OCI-LY3 (cell line): ENCODE measurements around the gene FTH1.

Source experiments
- H2AFZ ChIP-seq: fragments of 200-600, 300-600 bp; shearing (Covaris generic); 2 replicates; pipeline ENCODE4 v1.6.0; 2014; ENCODE audit warnings: antibody characterized with exemption, low read depth, low read length
- H3K27ac ChIP-seq: fragments of 200-600, 300-600 bp; sonication (generic); 2 replicates; pipeline ENCODE4 v1.5.1; 2014; ENCODE audit warnings: mild to moderate bottlenecking, low read length, moderate library complexity, mixed read lengths
- H3K27me3 ChIP-seq: fragments of 200-600, 300-600 bp; sonication (generic); 2 replicates; pipeline ENCODE4 v1.6.1; 2014; ENCODE audit warnings: low read depth, low read length, mixed read lengths
- H3K36me3 ChIP-seq: fragments of 200-600, 300-600 bp; sonication (generic); replicated peaks from 2 replicates; pipeline ENCODE3; 2014; ENCODE audit warnings: low read depth, low read length, mixed read lengths
- H3K4me1 ChIP-seq: fragments of 300-600, 200-600 bp; sonication (generic); 2 replicates; pipeline ENCODE4 v1.6.1; 2014; ENCODE audit warnings: low read length, mixed read lengths
- H3K4me2 ChIP-seq: fragments of 200-600, 300-600 bp; sonication (generic); 2 replicates; pipeline ENCODE4 v1.6.1; 2014; ENCODE audit warnings: low read length, mixed read lengths
- H3K4me3 ChIP-seq: fragments of 300-600, 200-600 bp; sonication (generic); 2 replicates; pipeline ENCODE4 v1.5.1; 2014; ENCODE audit warnings: antibody characterized with exemption, mild to moderate bottlenecking, low read length, moderate library complexity
- H3K79me2 ChIP-seq: fragments of 300-600, 200-600 bp; shearing (Covaris generic); 2 replicates; pipeline ENCODE4 v1.6.1; 2014; ENCODE audit warnings: mild to moderate bottlenecking, low read length, mixed read lengths
- H3K9ac ChIP-seq: fragments of 300-600, 200-600 bp; shearing (Covaris generic); 2 replicates; pipeline ENCODE4 v1.6.0; 2014; ENCODE audit warnings: mild to moderate bottlenecking, low read length, moderate library complexity
- H3K9me3 ChIP-seq: fragments of 200-600, 300-600 bp; shearing (Covaris generic); 2 replicates; pipeline ENCODE4 v1.6.1; 2014; ENCODE audit warnings: low read length, mixed read lengths; ENCODE audit not compliant: insufficient read depth
- H4K20me1 ChIP-seq: fragments of 200-600, 300-600 bp; sonication (generic); 2 replicates; pipeline ENCODE4 v1.6.1; 2016; ENCODE audit warnings: low read length, mixed read lengths; ENCODE audit not compliant: insufficient read depth
- CTCF ChIP-seq: fragments of 200-600, 300-600 bp; sonication (generic); IDR thresholded peaks from 2 replicates; pipeline ENCODE4 v1.5.1; 2014; ENCODE audit warnings: antibody characterized with exemption, low read length, low read depth
- EZH2phosphoT487 ChIP-seq: fragments of 200-600 bp; shearing (Covaris generic); IDR thresholded peaks from 2 replicates; pipeline ENCODE4 v1.6.1; 2018; ENCODE audit warnings: antibody characterized with exemption, mixed run types, low read depth

Gene FTH1

GRCh38 chr11:62012832-62013461 is 45.5 kb upstream of the FTH1 start:
- Histone ChIP-seq H3K4me2 (no peak overlapping the region), H3K9ac (no peak overlapping the region), H3K79me2 (no peaks in the 10 kb centered on the region), H3K4me3 (no peak overlapping the region), H2AFZ (no peak overlapping the region), H3K9me3 (no peaks in the 10 kb centered on the region), H3K27ac (no peak overlapping the region), H3K36me3 (no peaks in the 10 kb centered on the region), H3K27me3 (peaks cover 7% of the 10 kb centered on the region; the same call in 1 of the 2 replicates), H3K4me1 (peaks cover 5% of the 10 kb centered on the region), H4K20me1 (no peaks in the 10 kb centered on the region)
- TF ChIP-seq CTCF (no peak), EZH2phosphoT487 (no peak)

GRCh38 chr11:62012451-62012831 is 45.0 kb upstream of the FTH1 start:
- Histone ChIP-seq H3K79me2 (no peaks in the 10 kb centered on the region), H3K4me1 (peaks cover 5% of the 10 kb centered on the region), H3K9ac (no peak overlapping the region), H4K20me1 (no peaks in the 10 kb centered on the region), H3K27ac (no peak overlapping the region), H3K27me3 (peaks cover 7% of the 10 kb centered on the region; the same call in 1 of the 2 replicates), H2AFZ (no peak overlapping the region), H3K9me3 (no peaks in the 10 kb centered on the region; the same call in 1 of the 2 replicates), H3K4me3 (no peak overlapping the region), H3K4me2 (no peak overlapping the region), H3K36me3 (no peaks in the 10 kb centered on the region)
- no peak for TF ChIP-seq EZH2phosphoT487
- TF ChIP-seq CTCF = no peak

- Histone ChIP-seq H3K27ac (no peak overlapping the region), H3K4me3 (no peak overlapping the region), H3K27me3 (peaks cover 7% of the 10 kb centered on the region; the same call in 1 of the 2 replicates), H3K9me3 (no peaks in the 10 kb centered on the region; the same call in 1 of the 2 replicates), H3K4me2 (no peak overlapping the region), H3K9ac (no peak overlapping the region), H2AFZ (no peak overlapping the region), H4K20me1 (no peaks in the 10 kb centered on the region), H3K79me2 (no peaks in the 10 kb centered on the region), H3K4me1 (peaks cover 5% of the 10 kb centered on the region), H3K36me3 (no peaks in the 10 kb centered on the region)
- TF ChIP-seq CTCF = no peak
- TF ChIP-seq EZH2phosphoT487 = no peak
Observed at GRCh38 chr11:62011881-62012280, 44.4 kb upstream of the FTH1 start.

GRCh38 chr11:62010935-62011528 is 43.6 kb upstream of the FTH1 start:
- H2AFZ ChIP-seq = no peak overlapping the region
- H3K27me3 ChIP-seq = peaks cover 7% of the 10 kb centered on the region; the same call in 1 of the 2 replicates
- TF ChIP-seq EZH2phosphoT487 (no peak), CTCF (no peak)
- no peaks in the 10 kb centered on the region; the same call in 1 of the 2 replicates for H3K9me3 ChIP-seq
- no peaks in the 10 kb centered on the region for H4K20me1 ChIP-seq
- H3K36me3 ChIP-seq = no peaks in the 10 kb centered on the region
- H3K27ac ChIP-seq = no peak overlapping the region
- H3K4me1 ChIP-seq = peaks cover 5% of the 10 kb centered on the region
- no peak overlapping the region for H3K4me3 ChIP-seq
- no peaks in the 10 kb centered on the region for H3K79me2 ChIP-seq
- H3K4me2 ChIP-seq = no peak overlapping the region
- H3K9ac ChIP-seq = no peak overlapping the region
